ENCODE results near the gene MTERF4.
"Not testable (repeated sequence)": the region's sequence is repeated elsewhere in the genome, so short reads cannot be mapped to it uniquely, and the experiment has no call there.

Gene MTERF4

DNA sequence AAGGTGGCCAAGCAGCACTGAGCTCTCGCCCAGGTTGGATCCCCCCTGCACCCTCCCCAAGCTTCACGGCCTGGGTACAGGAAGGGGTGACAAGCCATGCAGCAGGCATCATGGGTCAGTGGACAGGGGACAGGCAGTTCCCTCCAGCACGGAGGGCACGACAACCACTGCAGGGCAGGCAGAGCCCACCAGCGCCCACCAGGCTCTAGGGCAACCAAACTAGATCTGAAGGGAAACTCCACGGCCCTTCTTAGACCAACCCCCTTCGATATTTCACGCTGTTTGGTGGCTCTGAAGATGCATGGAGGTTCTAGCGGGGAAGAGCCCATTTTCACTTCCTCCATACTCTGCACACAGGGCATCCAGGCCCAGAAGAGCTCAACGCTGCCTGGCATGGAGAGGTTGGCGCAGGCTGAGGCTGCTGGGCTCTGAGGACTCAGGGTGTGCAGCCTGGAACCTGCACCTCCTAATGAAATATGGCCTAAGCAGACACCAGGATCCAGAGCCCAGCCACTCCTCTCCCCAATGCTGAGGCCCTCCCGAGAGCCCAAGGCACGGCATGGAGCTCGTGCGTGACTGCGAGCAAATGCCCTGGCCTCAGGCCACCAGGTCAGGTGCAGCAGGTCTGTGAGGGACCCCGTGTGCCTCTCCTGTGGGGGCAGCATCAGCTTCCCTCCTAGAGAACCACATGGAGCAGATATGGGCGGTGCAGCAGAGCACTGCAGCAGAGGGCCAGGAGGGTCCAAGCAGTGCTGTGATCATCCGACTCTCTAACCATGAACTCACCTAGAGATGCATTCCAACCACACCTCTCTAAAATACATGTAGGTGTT, 8.7 kb upstream of the MTERF4 start:
- DNase-seq: no peak

- DNase-seq: no peak
These were observed 8.1 kb upstream of the MTERF4 start for GRCh38 chr2:241110089-241110606.

DNA sequence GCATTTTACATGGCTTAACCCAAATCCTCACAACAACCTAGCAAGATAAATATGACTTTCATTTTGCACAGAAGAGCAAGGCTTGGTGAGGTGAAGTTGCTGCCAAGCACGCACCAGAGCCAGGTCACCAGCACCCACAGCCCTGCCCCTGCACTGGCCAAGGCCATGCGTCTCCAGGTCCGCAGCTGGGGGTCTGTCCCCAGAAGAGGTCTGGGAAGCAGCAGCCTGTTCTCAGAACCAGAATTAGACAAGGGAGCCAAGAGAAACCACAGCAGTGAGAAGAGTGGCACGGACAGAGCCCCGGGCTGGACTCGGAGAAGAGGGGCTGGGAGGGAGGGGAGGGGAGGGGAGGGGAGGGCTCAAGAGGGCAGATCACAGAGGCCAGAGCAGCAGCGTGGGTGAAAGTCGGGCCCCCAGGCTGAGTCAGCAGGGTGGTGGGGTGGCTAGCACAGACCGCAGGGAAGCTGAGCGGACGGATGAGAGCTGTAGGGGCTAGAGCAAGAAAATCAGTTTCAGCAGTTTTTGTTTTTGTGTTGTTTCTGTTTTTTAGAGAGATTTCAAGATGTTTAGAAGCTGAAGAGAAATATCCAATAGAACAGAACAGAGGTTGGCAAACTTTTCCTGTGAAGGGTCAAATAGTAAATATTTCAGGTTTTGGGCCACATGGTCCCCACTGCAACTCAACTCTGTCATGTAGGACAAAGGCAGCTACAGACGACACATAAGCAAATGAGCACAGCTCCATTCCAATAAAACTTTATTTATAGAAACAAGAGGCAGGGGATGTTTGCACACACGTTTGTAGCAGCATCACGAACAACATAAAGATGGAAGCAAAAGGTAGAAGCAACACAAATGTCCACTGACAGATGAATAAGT, 7.4 kb upstream of the MTERF4 start:
- no peak for DNase-seq

GRCh38 chr2:241108271-241109209, 6.5 kb upstream of the MTERF4 start:
- no peak for DNase-seq

DNA sequence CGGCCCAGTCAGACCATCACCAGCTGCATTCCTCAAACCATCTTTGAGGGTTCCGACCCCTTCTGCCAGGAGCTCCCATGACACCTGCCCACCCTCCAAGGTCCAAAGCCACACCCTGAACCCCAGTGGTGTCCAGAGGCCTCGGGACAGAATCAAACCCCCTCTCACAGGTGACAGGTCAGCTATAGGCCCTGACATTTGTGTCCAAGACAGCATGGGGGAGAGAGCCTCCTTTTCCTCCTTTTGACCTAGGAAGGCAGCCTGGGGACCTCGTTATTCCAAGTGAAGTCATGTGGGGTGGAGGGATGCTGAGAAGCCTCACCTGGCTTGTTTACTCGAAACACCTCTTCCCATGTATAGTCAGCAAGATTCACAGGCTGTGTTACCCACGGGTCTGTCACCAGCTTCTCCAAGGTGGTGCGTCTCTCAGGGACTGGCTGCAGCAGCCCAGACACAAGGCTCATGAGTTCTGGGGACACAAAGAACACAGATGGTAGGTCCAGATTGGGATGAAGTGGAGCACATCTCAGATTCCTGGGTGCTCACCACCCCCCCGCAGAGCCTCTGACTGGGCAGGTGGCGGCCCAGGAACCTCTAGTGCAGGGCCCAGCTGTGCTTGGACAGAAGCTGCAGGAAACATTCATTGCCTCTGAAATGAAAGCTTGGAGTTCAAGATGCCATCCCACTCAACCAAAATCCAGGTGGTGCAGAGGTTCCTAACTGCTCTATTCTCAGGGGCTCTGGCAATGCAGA, 5.1 kb upstream of the MTERF4 start:
- no peak for DNase-seq

DNA sequence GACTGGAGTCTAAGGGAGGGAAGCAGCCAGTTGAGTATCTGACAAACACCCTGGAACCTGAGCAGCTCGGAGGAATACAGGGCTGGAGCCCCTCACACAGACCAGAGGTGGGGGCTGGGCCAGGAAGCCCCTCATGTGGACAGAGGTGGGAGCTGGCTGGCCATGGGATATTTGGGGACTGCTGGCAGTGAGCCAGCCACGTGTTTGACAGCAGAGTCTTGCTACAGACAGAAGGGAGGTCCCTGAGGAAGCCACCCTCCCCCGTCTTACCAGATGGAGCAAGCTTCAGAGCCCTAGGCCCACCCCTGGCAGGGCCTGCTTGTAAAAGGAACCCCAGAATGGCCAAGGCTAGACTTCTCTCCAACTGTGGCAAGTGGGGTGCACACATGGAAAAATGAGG, 3.6 kb upstream of the MTERF4 start:
- no peak for DNase-seq

- DNase-seq: not testable (repeated sequence)
These were observed 2.5 kb upstream of the MTERF4 start for GRCh38 chr2:241104611-241105010.

DNA sequence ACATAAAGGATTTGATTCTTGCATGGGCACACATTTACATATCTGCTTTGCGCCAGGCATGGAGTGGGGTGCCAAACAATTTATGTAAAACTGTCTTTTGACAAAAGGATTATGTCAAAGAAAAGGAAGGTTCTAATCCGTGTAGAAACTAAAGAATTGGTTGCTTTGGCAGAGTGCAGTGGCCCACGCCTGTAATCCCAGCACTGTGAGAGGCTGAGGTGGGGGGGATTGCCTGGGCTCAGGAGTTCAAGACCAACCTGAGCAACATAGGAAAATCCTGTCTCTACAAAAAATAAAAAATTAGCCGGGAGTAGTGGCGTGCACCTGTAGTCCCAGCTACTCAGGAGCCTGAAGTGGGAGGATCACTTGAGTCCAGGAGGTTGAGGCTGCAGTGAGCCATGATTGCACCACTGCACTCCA, 1.1 kb upstream of the MTERF4 start:
- DNase-seq: no peak

- DNase-seq: no peak
These were observed 2.8 kb downstream of the MTERF4 start for GRCh38 chr2:241099246-241099645.

DNA sequence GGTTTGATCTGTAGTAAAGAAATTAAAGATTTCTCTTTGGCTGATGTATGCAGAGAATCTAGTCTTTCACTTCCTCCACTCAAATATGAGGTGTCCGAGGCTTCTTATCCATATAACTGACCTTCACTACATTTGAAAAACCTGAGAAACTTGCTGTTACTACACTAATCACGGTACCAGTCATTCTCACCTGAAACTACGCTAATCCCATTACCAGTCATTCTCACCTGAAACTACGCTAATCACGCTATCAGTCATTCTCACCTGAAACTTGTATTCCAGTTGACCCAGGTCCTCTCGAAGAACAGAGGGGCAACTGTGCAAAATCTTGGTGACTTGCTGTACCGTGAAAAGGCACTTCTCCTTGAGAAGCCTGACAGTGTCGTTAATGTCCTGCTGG, 5.1 kb downstream of the MTERF4 start:
- no peak for DNase-seq

DNA sequence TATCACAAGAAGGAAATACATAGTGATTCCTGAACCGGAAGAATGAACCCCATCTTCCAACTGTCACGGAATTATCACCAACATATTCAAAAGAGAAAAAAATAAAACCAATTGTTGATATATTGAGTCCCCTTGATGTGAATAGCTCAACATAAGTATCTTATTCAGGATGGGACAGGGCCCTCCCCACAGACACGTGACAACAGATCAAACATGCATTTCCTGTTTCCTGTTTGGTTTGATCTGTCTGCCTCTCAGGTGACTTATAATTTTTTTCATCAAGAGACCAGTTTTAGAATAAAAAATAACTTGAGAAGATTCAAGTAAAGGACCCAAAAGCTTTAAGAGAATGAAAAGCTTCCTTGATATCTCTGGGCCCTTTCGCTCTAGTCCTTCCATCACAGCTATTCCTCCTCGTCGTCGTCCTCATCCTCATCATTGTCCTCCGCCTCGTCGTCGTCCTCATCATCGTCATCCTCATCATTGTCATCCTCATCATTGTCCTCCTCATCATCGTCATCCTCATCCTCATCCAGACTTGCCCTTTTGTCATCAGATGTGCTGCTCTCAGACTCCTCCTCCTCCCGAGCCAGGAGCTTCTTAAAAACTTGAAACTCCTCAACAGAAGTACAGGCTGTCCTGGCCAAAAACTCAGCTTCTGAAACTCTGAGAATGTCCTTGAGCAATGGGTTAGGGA, 6.3 kb downstream of the MTERF4 start:
- no peak for DNase-seq

- no peak for DNase-seq
These were observed 7.1 kb downstream of the MTERF4 start for GRCh38 chr2:241094924-241095420.

GRCh38 chr2:241094172-241094571, 7.9 kb downstream of the MTERF4 start:
- DNase-seq: no peak

- not testable (repeated sequence) for DNase-seq
These were observed 8.8 kb downstream of the MTERF4 start for GRCh38 chr2:241093133-241093781.

- no peak for DNase-seq
These were observed 9.4 kb downstream of the MTERF4 start for GRCh38 chr2:241092677-241093076.

DNA sequence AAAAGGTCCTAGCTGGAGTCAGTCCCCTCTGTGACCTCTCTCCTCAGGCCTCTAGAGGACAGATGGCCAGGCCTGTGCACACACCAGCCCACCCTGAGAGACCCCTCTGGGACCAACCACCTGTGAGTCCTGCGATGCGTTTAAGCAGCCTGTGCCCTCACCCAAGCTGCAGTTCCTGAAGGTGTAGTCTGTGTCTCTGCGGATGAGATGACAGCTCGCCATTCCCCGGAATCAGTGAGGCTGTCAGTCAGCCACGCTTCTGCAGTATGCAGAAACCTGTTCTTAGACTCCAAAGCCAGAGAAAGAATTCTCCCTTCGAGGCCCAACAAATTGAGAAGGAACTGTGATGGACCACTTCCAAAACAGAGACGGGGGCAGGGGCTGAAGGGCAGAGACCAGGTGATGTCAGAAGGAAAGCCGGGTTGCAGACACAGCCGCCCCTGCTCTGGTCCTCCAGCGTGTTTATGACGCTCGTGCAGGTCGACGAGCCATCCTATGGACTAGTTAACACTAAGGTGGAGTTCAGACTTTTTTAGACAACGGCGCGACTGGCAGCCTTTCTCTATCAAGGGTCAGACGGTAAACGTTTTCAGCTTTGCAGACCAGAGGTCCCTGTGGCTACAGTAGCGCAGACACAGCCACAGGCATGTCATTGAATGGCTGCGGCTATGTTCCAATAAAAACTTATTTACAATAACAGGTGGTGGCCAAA, 10.2 kb downstream of the MTERF4 start:
- DNase-seq: no peak

DNA sequence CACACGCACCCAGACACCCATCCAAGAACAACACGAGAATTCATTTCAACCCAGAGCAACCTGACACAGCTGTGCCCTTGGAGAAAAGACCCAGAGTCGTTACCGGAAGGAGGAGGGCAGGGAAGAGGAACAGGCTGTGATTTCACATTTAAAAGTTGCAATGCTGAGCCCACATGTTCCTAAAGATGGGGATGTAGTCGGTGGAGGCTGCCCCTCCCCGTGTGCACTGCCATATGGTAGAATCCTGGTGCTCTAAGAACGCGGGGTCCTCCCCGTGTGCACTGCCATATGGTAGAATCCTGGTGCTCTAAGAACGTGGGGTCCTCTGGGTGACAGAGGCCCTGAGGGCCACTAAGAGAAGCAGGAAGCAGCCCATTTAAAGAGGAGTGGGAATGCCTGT, 10.9 kb downstream of the MTERF4 start:
- DNase-seq: no peak

DNA sequence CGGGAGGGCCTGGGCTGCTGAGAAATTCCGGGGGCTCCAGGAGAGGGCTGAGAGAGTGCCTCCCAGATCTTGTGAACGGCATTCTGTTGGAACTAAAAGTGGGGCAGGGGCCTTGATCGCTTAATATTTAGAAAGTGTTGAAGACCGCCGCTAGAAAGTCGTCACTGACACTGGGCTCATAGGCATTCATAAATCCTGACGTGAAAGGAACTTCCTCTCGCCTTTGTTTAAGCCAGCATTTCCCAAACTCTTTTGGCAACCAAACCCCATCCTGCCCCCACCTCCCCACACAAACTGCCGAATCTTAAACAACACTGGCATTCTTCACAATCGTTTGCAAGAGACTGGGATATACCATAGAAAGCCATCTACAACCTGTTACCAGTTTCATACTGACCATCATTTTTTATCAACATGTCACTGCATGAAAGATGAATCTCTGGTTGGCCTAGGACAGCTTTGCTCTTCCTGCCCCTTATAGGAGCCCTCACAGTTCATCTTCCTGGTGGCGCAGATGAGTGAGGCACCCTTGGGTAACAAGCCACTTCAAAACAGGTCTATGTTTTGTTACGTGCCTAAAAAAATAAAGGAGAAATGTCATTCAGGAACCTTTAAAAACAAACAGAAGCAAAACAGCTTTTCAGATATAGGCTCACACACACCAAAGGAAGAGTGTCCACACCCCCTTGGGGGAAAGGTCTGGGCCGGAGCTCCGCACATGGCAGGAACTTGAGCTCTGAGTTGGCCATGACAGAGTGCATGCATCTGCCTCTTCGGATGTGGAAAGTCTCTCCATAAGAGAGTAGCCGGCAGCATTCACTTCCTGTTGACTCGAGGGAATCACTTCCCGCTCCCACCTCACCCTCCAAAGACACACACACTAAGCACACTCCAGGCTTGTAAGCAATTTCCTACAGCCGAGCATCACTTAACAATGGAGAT, 13.0 kb downstream of the MTERF4 start:
- no peak for DNase-seq

- DNase-seq: no peak
These were observed 13.7 kb downstream of the MTERF4 start for GRCh38 chr2:241088376-241088775.

Measured in suppressor macrophage treated with lipopolysaccharide for 4 hours (primary cell).